ENCODE results near the gene DNAJC4. TPM values are rescaled to one million over a fixed set of nuclear protein-coding genes. Genes with fewer than 3 reads are reported as not detected.
A peak's percentile ranks its signal among the peaks of the same experiment; 100 is the strongest.

The DNAJC4 gene
- polyA plus RNA-seq, 1 donor (not counting 4 experiments of a cell fraction or from before 2014, with no cell fraction given) = 12.2 TPM

DNA sequence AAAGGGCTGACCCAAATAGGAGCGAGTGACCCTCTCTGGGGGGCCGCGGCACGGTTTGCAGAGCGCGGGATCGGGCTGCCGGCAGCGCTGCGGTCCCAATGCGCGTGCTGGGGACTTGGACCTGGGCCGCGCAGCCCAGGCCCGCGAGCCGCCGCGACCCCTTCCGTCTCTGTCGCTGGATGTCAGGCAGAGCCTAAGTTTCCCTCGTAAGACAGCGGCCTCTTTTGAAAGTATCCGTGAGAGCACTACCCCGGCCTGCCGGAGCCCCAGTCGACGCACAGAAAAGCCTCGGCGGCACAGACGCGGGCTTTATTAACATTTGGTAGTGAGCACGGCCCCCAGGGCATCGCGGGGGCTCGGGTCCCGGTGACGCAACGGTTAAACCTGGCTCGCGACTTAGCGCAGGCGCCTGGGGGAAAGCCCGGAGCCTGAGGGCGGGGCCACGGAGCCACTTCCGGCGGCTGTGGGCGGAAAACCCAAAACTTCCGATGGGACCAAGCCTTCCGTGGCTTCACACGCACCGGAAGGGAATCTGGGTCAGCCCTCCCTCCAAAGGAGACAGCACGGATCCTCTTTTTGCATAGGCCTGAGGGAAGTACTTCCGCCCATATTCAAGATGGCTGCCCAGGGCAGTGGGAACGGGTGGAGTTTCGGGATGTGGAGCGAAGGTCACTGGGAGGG lies 39.3 kb downstream of the DNAJC4 start:
- TF ChIP-seq, protein P1, sequence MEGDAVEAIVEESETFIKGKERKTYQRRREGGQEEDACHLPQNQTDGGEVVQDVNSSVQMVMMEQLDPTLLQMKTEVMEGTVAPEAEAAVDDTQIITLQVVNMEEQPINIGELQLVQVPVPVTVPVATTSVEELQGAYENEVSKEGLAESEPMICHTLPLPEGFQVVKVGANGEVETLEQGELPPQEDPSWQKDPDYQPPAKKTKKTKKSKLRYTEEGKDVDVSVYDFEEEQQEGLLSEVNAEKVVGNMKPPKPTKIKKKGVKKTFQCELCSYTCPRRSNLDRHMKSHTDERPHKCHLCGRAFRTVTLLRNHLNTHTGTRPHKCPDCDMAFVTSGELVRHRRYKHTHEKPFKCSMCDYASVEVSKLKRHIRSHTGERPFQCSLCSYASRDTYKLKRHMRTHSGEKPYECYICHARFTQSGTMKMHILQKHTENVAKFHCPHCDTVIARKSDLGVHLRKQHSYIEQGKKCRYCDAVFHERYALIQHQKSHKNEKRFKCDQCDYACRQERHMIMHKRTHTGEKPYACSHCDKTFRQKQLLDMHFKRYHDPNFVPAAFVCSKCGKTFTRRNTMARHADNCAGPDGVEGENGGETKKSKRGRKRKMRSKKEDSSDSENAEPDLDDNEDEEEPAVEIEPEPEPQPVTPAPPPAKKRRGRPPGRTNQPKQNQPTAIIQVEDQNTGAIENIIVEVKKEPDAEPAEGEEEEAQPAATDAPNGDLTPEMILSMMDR (optimal IDR thresholded peaks at IDR 0.05 in 1 of 3, IDR thresholded peaks at IDR 0.05 in 1 of 3, conservative IDR thresholded peaks at IDR 0.05 in 1 of 3; ENCODE audit: extremely low read depth in 1 of 3, insufficient read depth in 2 of 3, low read length in 3 of 3) = no peak
- TF ChIP-seq EZH2 (IDR thresholded peaks at IDR 0.05; ENCODE audit: low read length) = no peak
- no peak for FAIRE-seq
- H3K9me1 ChIP-seq (ENCODE audit: control insufficient read depth, extremely low read depth, insufficient read depth, low read length) = no peaks in the 10 kb centered on the region
- H3K4me3 ChIP-seq (ENCODE audit: control insufficient read depth in 2 of 3, extremely low read depth in 1 of 3, insufficient read depth in 2 of 3, low read depth in 1 of 3, low read length in 3 of 3) = peak overlapping the region; percentile 35 to 76 (median 70)
- no peaks in the 10 kb centered on the region for H3K27me3 ChIP-seq (ENCODE audit: control insufficient read depth, extremely low read depth, insufficient read depth, low read length)
- peak overlapping the region; percentile 87 for H3K4me2 ChIP-seq (ENCODE audit: control insufficient read depth, extremely low read depth, insufficient read depth, low read depth, low read length)
- DNase-seq (ENCODE audit: low read depth, low spot score) = peak; percentile 97
- no peak overlapping the region for H2AFZ ChIP-seq (ENCODE audit: control insufficient read depth, low read length)
- peaks cover 55% of the 10 kb centered on the region for H3K4me1 ChIP-seq (ENCODE audit: control insufficient read depth, extremely low read depth, insufficient read depth, low read length)
- dilution Hi-C loops (cut with MboI; ENCODE audit: extremely low pct_ligation_motif_present, low sequenced_read_pairs) = no loop called here
- H3K9ac ChIP-seq (ENCODE audit: control insufficient read depth, extremely low read depth, insufficient read depth, low read length) = peak overlapping the region; percentile 72
- H3K36me3 ChIP-seq (ENCODE audit: control insufficient read depth in 2 of 2, extremely low read depth in 1 of 2, insufficient read depth in 2 of 2, low read length in 2 of 2) = peaks cover 10 to 27% of the 10 kb centered on the region in 2 experiments
- H3K27ac ChIP-seq (ENCODE audit: control insufficient read depth, insufficient read depth, low read length) = peak overlapping the region; percentile 78
- no peaks in the 10 kb centered on the region for H4K20me1 ChIP-seq (ENCODE audit: control insufficient read depth, extremely low read depth, insufficient read depth, low read length)
- H3K9me3 ChIP-seq (ENCODE audit: control insufficient read depth, low read depth, low read length) = no peaks in the 10 kb centered on the region
- H3K79me2 ChIP-seq (ENCODE audit: control insufficient read depth, insufficient read depth, low read length) = no peaks in the 10 kb centered on the region

DNA sequence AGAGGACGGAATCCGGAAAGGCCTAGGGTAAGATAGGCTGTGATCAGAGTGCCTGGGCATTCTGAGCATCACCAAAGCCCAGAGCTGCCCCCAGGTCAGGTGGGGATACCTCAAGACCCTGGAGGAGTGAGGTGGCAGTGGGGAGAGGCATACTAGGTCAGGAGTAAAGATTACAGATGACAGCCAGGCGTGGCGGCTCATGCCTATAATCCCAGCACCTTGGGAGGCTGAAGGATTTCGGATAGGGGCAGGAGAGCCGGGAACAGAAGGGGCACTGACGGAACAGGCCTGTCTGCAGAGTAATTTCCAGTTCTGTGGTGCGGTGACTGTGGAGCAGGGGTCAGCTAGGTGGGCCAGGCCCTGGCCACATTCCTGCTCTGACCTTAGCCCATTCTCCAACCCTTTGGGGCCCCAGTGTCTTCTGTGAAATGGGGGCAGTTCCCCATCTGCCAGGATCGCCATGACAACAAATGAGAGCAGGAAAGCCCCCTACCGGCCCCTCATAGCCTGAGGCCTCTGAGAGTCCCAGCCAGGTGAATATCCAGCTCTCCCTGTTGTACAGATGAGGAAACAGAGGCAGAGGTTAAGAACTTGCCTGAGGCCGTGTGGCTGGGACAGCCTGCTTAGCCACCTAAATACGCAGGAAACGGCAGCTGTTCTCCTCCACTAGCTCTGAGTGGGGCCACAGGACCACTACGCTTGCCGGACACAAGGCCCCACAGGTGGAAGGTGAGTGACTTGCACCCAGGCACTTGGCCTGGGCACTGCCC lies 44.9 kb downstream of the DNAJC4 start:
- TF ChIP-seq, protein P1 (optimal IDR thresholded peaks at IDR 0.05 in 1 of 3, IDR thresholded peaks at IDR 0.05 in 1 of 3, conservative IDR thresholded peaks at IDR 0.05 in 1 of 3; ENCODE audit: extremely low read depth in 1 of 3, insufficient read depth in 2 of 3, low read length in 3 of 3) = no peak
- TF ChIP-seq EZH2 (IDR thresholded peaks at IDR 0.05; ENCODE audit: low read length) = no peak
- H2AFZ ChIP-seq (ENCODE audit: control insufficient read depth, low read length) = no peak overlapping the region
- H3K9me1 ChIP-seq (ENCODE audit: control insufficient read depth, extremely low read depth, insufficient read depth, low read length) = no peaks in the 10 kb centered on the region
- no peak for DNase-seq (ENCODE audit: low read depth, low spot score)
- H3K9ac ChIP-seq (ENCODE audit: control insufficient read depth, extremely low read depth, insufficient read depth, low read length) = no peak overlapping the region
- H3K4me2 ChIP-seq (ENCODE audit: control insufficient read depth, extremely low read depth, insufficient read depth, low read depth, low read length) = no peak overlapping the region
- H3K36me3 ChIP-seq (ENCODE audit: control insufficient read depth in 2 of 2, extremely low read depth in 1 of 2, insufficient read depth in 2 of 2, low read length in 2 of 2) = peaks cover 6 to 9% of the 10 kb centered on the region in 2 experiments
- H3K9me3 ChIP-seq (ENCODE audit: control insufficient read depth, low read depth, low read length) = no peaks in the 10 kb centered on the region
- H3K4me3 ChIP-seq (ENCODE audit: control insufficient read depth in 2 of 3, extremely low read depth in 1 of 3, insufficient read depth in 2 of 3, low read depth in 1 of 3, low read length in 3 of 3) = no peak overlapping the region
- dilution Hi-C loops (cut with MboI; ENCODE audit: extremely low pct_ligation_motif_present, low sequenced_read_pairs) = no loop called here
- no peaks in the 10 kb centered on the region for H4K20me1 ChIP-seq (ENCODE audit: control insufficient read depth, extremely low read depth, insufficient read depth, low read length)
- H3K79me2 ChIP-seq (ENCODE audit: control insufficient read depth, insufficient read depth, low read length) = peaks cover 7% of the 10 kb centered on the region
- H3K27ac ChIP-seq (ENCODE audit: control insufficient read depth, insufficient read depth, low read length) = no peak overlapping the region
- peaks cover 31% of the 10 kb centered on the region for H3K4me1 ChIP-seq (ENCODE audit: control insufficient read depth, extremely low read depth, insufficient read depth, low read length)
- FAIRE-seq = no peak
- no peaks in the 10 kb centered on the region for H3K27me3 ChIP-seq (ENCODE audit: control insufficient read depth, extremely low read depth, insufficient read depth, low read length)
